ENCODE results near the gene AMD1.
A peak's percentile ranks its signal among the peaks of the same experiment; 100 is the strongest.
"Not testable (repeated sequence)": the region's sequence is repeated elsewhere in the genome, so short reads cannot be mapped to it uniquely, and the experiment has no call there.

Gene AMD1

GRCh38 chr6:110902091-110902490 is 27.5 kb downstream of the AMD1 start:
- no peak overlapping the region for H3K9ac ChIP-seq (ENCODE audit: low read length)

GRCh38 chr6:110906273-110906672 is 31.7 kb downstream of the AMD1 start:
- H3K4me1 ChIP-seq (ENCODE audit: low read length); H4K20me1 ChIP-seq (ENCODE audit: insufficient read depth, low read length); H3K9me3 ChIP-seq (ENCODE audit: insufficient read depth, low read length); H3K4me2 ChIP-seq (ENCODE audit: low read length); H2AFZ ChIP-seq (ENCODE audit: low read depth, low read length); H3K9ac ChIP-seq (ENCODE audit: low read length); H3K27me3 ChIP-seq (ENCODE audit: low read depth, low read length); H3K4me3 ChIP-seq (ENCODE audit: low read length); H3K27ac ChIP-seq (ENCODE audit: low read length); H3K79me2 ChIP-seq (ENCODE audit: low read length): not testable (repeated sequence)
- peaks cover 19% of the 10 kb centered on the region for H3K36me3 ChIP-seq (replicated peaks; ENCODE audit: low read depth, low read length)

More at GRCh38 chr6:110902091-110902490, 27.5 kb downstream of the AMD1 start:
- no peak overlapping the region for H3K27ac ChIP-seq (ENCODE audit: low read length)
- no peak overlapping the region for H3K4me2 ChIP-seq (ENCODE audit: low read length)
- no peaks in the 10 kb centered on the region for H4K20me1 ChIP-seq (ENCODE audit: insufficient read depth, low read length)
- no peak for TF ChIP-seq CTCF (IDR thresholded peaks at IDR 0.05; ENCODE audit: low read depth, low read length)
- no peaks in the 10 kb centered on the region for H3K4me1 ChIP-seq (ENCODE audit: low read length)
- H2AFZ ChIP-seq (ENCODE audit: low read depth, low read length) = no peak overlapping the region
- H3K4me3 ChIP-seq (ENCODE audit: low read length) = no peak overlapping the region
- H3K79me2 ChIP-seq (ENCODE audit: low read length) = no peaks in the 10 kb centered on the region
- peaks cover 46% of the 10 kb centered on the region for H3K36me3 ChIP-seq (replicated peaks; ENCODE audit: low read depth, low read length)
- H3K27me3 ChIP-seq (ENCODE audit: low read depth, low read length) = no peaks in the 10 kb centered on the region
- H3K9me3 ChIP-seq (ENCODE audit: insufficient read depth, low read length) = no peaks in the 10 kb centered on the region

DNA sequence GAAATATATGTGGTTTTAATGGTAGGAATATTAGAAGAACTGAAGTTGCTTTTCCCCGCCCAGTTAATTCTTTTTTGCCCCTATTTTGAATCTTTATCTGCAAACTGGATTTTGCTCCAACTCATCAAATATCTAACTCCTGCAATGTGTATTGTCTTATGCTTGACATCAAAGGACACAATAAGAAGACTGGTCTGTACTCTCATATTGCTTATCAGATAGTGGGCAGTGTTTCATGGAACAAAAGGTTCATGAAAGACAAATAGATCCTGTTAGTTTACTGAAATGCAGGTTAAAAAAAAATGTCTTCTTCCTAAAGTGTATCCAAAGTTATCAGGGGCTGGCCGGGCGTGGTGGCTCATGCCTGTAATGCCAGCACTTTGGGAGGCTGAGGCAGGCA is 56.2 kb downstream of the AMD1 start:
- no peak overlapping the region for H3K27ac ChIP-seq (ENCODE audit: low read length)
- H3K36me3 ChIP-seq (replicated peaks; ENCODE audit: low read depth, low read length) = no peaks in the 10 kb centered on the region
- H3K4me3 ChIP-seq (ENCODE audit: low read length) = no peak overlapping the region
- H3K4me2 ChIP-seq (ENCODE audit: low read length) = no peak overlapping the region
- H3K9me3 ChIP-seq (ENCODE audit: insufficient read depth, low read length) = no peaks in the 10 kb centered on the region
- no peaks in the 10 kb centered on the region for H4K20me1 ChIP-seq (ENCODE audit: insufficient read depth, low read length)
- peaks cover 17% of the 10 kb centered on the region for H3K4me1 ChIP-seq (ENCODE audit: low read length)
- H2AFZ ChIP-seq (ENCODE audit: low read depth, low read length) = no peak overlapping the region
- H3K9ac ChIP-seq (ENCODE audit: low read length) = no peak overlapping the region
- H3K79me2 ChIP-seq (ENCODE audit: low read length) = no peaks in the 10 kb centered on the region
- TF ChIP-seq EZH2phosphoT487 (IDR thresholded peaks at IDR 0.05; ENCODE audit: low read depth) (no peak), CTCF (IDR thresholded peaks at IDR 0.05; ENCODE audit: low read depth, low read length) (no peak)
- H3K27me3 ChIP-seq (ENCODE audit: low read depth, low read length) = no peaks in the 10 kb centered on the region

- TF ChIP-seq CTCF (IDR thresholded peaks at IDR 0.05; ENCODE audit: low read depth, low read length) (no peak), EZH2phosphoT487 (IDR thresholded peaks at IDR 0.05; ENCODE audit: low read depth) (no peak)
- Histone ChIP-seq H3K9ac (ENCODE audit: low read length) (no peak overlapping the region), H3K4me3 (ENCODE audit: low read length) (0 out of 2 replicates have a peak overlapping the region, but pooled peaks have one; percentile 16), H4K20me1 (ENCODE audit: insufficient read depth, low read length) (no peaks in the 10 kb centered on the region), H3K27ac (ENCODE audit: low read length) (peak overlapping the region; percentile 49), H2AFZ (ENCODE audit: low read depth, low read length) (peak overlapping the region; percentile 56), H3K9me3 (ENCODE audit: insufficient read depth, low read length) (no peaks in the 10 kb centered on the region), H3K4me2 (ENCODE audit: low read length) (peak overlapping the region; percentile 65), H3K27me3 (ENCODE audit: low read depth, low read length) (no peaks in the 10 kb centered on the region), H3K79me2 (ENCODE audit: low read length) (no peaks in the 10 kb centered on the region), H3K36me3 (replicated peaks; ENCODE audit: low read depth, low read length) (no peaks in the 10 kb centered on the region), H3K4me1 (ENCODE audit: low read length) (peaks cover 17% of the 10 kb centered on the region)
These were observed 59.3 kb downstream of the AMD1 start for GRCh38 chr6:110933912-110934311.
